A673 (cell line): ENCODE results near the gene RERE.

ENCODE experiments used
- EZH2 ChIP-seq: fragments of 200-600 bp; sonication (generic); IDR thresholded peaks from 2 replicates; pipeline ENCODE4 v1.6.1; 2017; ENCODE audit warnings: borderline replicate concordance, low read depth, mild to moderate bottlenecking, mixed read lengths, antibody characterized with exemption, low read length; ENCODE audit not compliant: poor library complexity, severe bottlenecking
- TF ChIP-seq, protein P1 (sequence below): fragments of 300-800, 200-600 bp; sonication (generic); conservative IDR thresholded peaks from 2 replicates; pipeline ENCODE4 v1.5.1; 2017; ENCODE audit warnings: low read depth, mild to moderate bottlenecking, antibody characterized with exemption, low read length, moderate library complexity, mixed read lengths

DNA sequence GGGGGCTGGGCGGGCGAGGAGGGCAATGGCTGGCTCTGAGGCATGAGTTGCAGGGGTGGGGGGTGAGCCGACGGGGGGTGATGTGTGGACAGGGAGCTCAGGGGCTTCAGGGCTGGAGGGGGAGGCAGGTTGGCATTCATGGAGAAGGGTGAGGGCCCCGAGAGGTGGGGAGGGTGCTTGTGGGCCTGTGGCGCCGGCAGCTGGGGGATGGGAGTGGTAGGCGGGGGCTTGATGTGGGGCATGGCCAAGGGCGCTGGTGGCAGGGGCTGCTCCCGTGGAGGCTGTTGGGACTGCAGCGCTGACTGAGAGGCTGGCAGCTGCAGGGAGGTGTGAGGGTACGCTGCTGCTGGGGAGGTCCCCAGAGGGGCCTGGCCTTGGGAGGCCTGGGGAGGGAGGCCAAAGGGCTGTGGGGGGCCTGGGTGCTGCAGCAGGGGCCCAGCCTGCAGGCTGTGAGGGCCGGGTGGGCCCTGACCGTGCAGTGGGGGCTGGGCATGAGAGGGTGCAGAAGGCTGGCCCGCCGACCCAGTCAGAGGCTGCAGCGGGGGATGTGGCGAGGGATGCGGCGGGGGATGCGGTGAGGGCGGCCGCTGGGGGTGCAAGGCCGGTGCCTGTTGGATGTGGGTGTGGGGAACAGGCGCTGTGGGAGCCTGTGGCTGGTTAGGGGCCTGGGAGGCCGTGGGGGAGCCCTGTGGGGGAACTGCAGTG, 456.8 kb downstream of the RERE start:
- TF ChIP-seq, protein P1, sequence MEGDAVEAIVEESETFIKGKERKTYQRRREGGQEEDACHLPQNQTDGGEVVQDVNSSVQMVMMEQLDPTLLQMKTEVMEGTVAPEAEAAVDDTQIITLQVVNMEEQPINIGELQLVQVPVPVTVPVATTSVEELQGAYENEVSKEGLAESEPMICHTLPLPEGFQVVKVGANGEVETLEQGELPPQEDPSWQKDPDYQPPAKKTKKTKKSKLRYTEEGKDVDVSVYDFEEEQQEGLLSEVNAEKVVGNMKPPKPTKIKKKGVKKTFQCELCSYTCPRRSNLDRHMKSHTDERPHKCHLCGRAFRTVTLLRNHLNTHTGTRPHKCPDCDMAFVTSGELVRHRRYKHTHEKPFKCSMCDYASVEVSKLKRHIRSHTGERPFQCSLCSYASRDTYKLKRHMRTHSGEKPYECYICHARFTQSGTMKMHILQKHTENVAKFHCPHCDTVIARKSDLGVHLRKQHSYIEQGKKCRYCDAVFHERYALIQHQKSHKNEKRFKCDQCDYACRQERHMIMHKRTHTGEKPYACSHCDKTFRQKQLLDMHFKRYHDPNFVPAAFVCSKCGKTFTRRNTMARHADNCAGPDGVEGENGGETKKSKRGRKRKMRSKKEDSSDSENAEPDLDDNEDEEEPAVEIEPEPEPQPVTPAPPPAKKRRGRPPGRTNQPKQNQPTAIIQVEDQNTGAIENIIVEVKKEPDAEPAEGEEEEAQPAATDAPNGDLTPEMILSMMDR: no peak
- no peak for TF ChIP-seq EZH2
